ENCODE data around the gene SZT2. TPM values are rescaled to one million over a fixed set of nuclear protein-coding genes. Genes with fewer than 3 reads are reported as not detected.

The SZT2 gene
- total RNA-seq, 1 donor: 35.4 TPM

GRCh38 chr1:43414634-43415223, 25.0 kb downstream of the SZT2 start:
- TF ChIP-seq CTCF (IDR thresholded peaks at IDR 0.05; ENCODE audit: insufficient read depth, low read depth, low read length): peak; percentile 66
- peak; percentile 68 for DNase-seq (ENCODE audit: low read depth)
- H3K4me3 ChIP-seq (ENCODE audit: low read depth, low read length): no peak overlapping the region

GRCh38 chr1:43415901-43416300, 26.2 kb downstream of the SZT2 start:
- no peak overlapping the region for H3K4me3 ChIP-seq (ENCODE audit: low read depth, low read length)
- no peak for DNase-seq (ENCODE audit: low read depth)
- TF ChIP-seq CTCF (IDR thresholded peaks at IDR 0.05; ENCODE audit: insufficient read depth, low read depth, low read length): no peak

GRCh38 chr1:43418858-43419257, 29.2 kb downstream of the SZT2 start:
- H3K4me3 ChIP-seq (ENCODE audit: low read depth, low read length): no peak overlapping the region
- DNase-seq (ENCODE audit: low read depth): no peak
- no peak for TF ChIP-seq CTCF (IDR thresholded peaks at IDR 0.05; ENCODE audit: insufficient read depth, low read depth, low read length)

- TF ChIP-seq CTCF (IDR thresholded peaks at IDR 0.05; ENCODE audit: insufficient read depth, low read depth, low read length): no peak
- no peak for DNase-seq (ENCODE audit: low read depth)
- H3K4me3 ChIP-seq (ENCODE audit: low read depth, low read length): no peak overlapping the region
Observed at GRCh38 chr1:43419627-43420425, 30.1 kb downstream of the SZT2 start.

GRCh38 chr1:43420874-43421273, 31.2 kb downstream of the SZT2 start:
- no peak for DNase-seq (ENCODE audit: low read depth)
- no peak for TF ChIP-seq CTCF (IDR thresholded peaks at IDR 0.05; ENCODE audit: insufficient read depth, low read depth, low read length)
- H3K4me3 ChIP-seq (ENCODE audit: low read depth, low read length): no peak overlapping the region

GRCh38 chr1:43421396-43421795, 31.7 kb downstream of the SZT2 start:
- no peak for DNase-seq (ENCODE audit: low read depth)
- TF ChIP-seq CTCF (IDR thresholded peaks at IDR 0.05; ENCODE audit: insufficient read depth, low read depth, low read length): no peak
- no peak overlapping the region for H3K4me3 ChIP-seq (ENCODE audit: low read depth, low read length)

All from fibroblast of villous mesenchyme (primary cell).